PC-3 (cell line): Measurements from ENCODE around the gene RPGRIP1. TPM values are rescaled to one million over a fixed set of nuclear protein-coding genes. Genes with fewer than 3 reads are reported as not detected.

ENCODE experiments used
- ATAC-seq: fragments of 200-7000 bp; cut with Tn5 transposase; 2 replicates; pipeline ENCODE4 v1.9.1; 2020; ENCODE audit warnings: mild to moderate bottlenecking, moderate library complexity
- BruUV-seq: library from RNA; stranded (reverse); fragments of 400-500 nt; replicated peaks from 2 replicates; lab custom pipeline; 2021; lab: Mats Ljungman, UMichigan
- CTCF ChIA-PET: fragments of 300-600 bp; sonication (Branson Sonifier 250); formaldehyde crosslinking; loops from one replicate; lab custom pipeline; 2022; ENCODE audit warnings: antibody characterized with exemption; lab: Charles Lee
- POLR2A ChIA-PET: fragments of 300-600 bp; sonication (Branson Sonifier 250); formaldehyde crosslinking; loops from one replicate; lab custom pipeline; 2022; ENCODE audit warnings: antibody characterized with exemption; ENCODE audit not compliant: unreplicated experiment; lab: Charles Lee
- DNase-seq: peaks from one replicate; pipeline ENCODE4 v3.0.0-alpha.2; 2015
- H2AFZ ChIP-seq: fragments of 300-600 bp; sonication (generic); 2 replicates; pipeline ENCODE4 v1.6.0; 2016; ENCODE audit warnings: antibody characterized with exemption, low read length
- H3F3A ChIP-seq: fragments of 300-600 bp; sonication (generic); one replicate; pipeline ENCODE4 v1.6.0; 2017; ENCODE audit warnings: antibody characterized with exemption, low read length, control low read depth, mild to moderate bottlenecking; ENCODE audit not compliant: unreplicated experiment
- H3K27ac ChIP-seq: fragments of 300-600 bp; sonication (generic); 2 replicates; pipeline ENCODE4 v1.5.1; 2016; ENCODE audit warnings: mild to moderate bottlenecking, low read length
- H3K27me3 ChIP-seq: fragments of 300-600 bp; sonication (generic); 2 replicates; pipeline ENCODE4 v1.6.1; 2016; ENCODE audit warnings: low read length, mixed read lengths
- H3K36me3 ChIP-seq: fragments of 300-600 bp; sonication (generic); 2 replicates; pipeline ENCODE4 v1.6.1; 2016; ENCODE audit warnings: low read depth, mixed run types, low read length, mixed read lengths
- H3K4me1 ChIP-seq: fragments of 300-600 bp; sonication (generic); 2 replicates; pipeline ENCODE4 v1.5.1; 2016; ENCODE audit warnings: low read length; ENCODE audit not compliant: insufficient read depth
- H3K4me2 ChIP-seq: fragments of 300-600 bp; sonication (generic); 2 replicates; pipeline ENCODE4 v1.6.0; 2016; ENCODE audit warnings: low read length
- H3K4me3 ChIP-seq: fragments of 300-600 bp; sonication (generic); 2 replicates; pipeline ENCODE4 v1.5.1; 2016; ENCODE audit warnings: mild to moderate bottlenecking, low read length, mixed read lengths
- H3K79me2 ChIP-seq: fragments of 300-600 bp; sonication (generic); 2 replicates; pipeline ENCODE4 v1.6.1; 2017; ENCODE audit warnings: low read length, mixed read lengths
- H3K9ac ChIP-seq: fragments of 300-600 bp; sonication (generic); 2 replicates; pipeline ENCODE4 v1.6.0; 2016; ENCODE audit warnings: mild to moderate bottlenecking, low read length
- H3K9me2 ChIP-seq: fragments of 300-600 bp; sonication (generic); replicated peaks from 2 replicates; pipeline ENCODE4 v1.6.1; 2016; ENCODE audit warnings: mixed run types, low read length, mixed read lengths
- H3K9me3 ChIP-seq: fragments of 300-600 bp; sonication (generic); 2 replicates; pipeline ENCODE4 v1.6.1; 2016; ENCODE audit warnings: low read length, mixed read lengths
- H4K20me1 ChIP-seq: fragments of 300-600 bp; sonication (generic); 2 replicates; pipeline ENCODE4 v1.6.1; 2016; ENCODE audit warnings: low read length, mixed read lengths
- EZH2 ChIP-seq: fragments of 300-600 bp; sonication (generic); IDR thresholded peaks from one replicate; pipeline ENCODE4 v1.6.1; 2017; ENCODE audit warnings: antibody characterized with exemption, mild to moderate bottlenecking, low read length; ENCODE audit not compliant: unreplicated experiment
- EZH2phosphoT487 ChIP-seq: fragments of 300-600 bp; sonication (generic); IDR thresholded peaks from 2 replicates; pipeline ENCODE4 v1.6.1; 2018; ENCODE audit warnings: mild to moderate bottlenecking, antibody characterized with exemption, low read length, borderline replicate concordance
- intact Hi-C: fragments of 100-400 bp; cut with micrococcal nuclease; formaldehyde crosslinking; loops from 2 replicates; pipeline ENCODE4 v1.9.0; 2023
- total RNA-seq: library from RNA; depleted of rRNA; stranded (reverse); fragments of >200 nt; gene quantifications from 2 replicates; pipeline ENCODE4 v1.2.3, GENCODE V29; 2014
- TF ChIP-seq, protein P1 (sequence below): fragments of 300-600 bp; sonication (generic); conservative IDR thresholded peaks from 2 replicates; pipeline ENCODE4 v1.5.1; 2017; ENCODE audit warnings: antibody characterized with exemption, low read depth, mild to moderate bottlenecking, low read length

RPGRIP1 gene
- total RNA-seq, 1 experiment from 2014 or later = 0.33 TPM

DNA sequence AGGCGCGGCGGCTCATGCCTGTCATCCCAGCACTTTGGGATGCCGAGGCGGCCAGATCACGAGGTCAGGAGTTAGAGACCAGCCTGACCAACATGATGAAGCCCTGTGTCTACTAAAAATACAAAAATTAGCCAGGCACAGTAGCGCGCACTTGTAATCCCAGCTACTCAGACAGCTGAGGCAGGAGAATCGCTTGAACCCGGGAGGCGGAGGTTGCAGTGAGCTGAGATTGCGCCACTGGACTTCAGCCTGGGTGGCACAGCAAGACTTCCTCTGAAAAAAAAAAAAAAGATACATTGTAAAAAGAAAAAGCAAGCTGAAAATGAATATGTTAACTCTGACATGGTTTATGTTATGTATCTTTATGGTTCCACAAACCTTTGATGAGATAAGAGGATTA is 33.6 kb downstream of the RPGRIP1 start:
- Histone ChIP-seq H3F3A (no peaks in the 10 kb centered on the region), H3K4me1 (peaks cover 9% of the 10 kb centered on the region), H3K4me3 (no peak overlapping the region), H3K9ac (no peak overlapping the region), H3K4me2 (no peak overlapping the region), H3K27me3 (peaks cover 9% of the 10 kb centered on the region; the same call in 1 of the 2 replicates), H3K9me3 (no peaks in the 10 kb centered on the region), H3K27ac (no peak overlapping the region), H2AFZ (no peak overlapping the region), H3K79me2 (no peaks in the 10 kb centered on the region), H4K20me1 (no peaks in the 10 kb centered on the region), H3K36me3 (no peaks in the 10 kb centered on the region), H3K9me2 (no peaks in the 10 kb centered on the region)
- POLR2A ChIA-PET = interaction anchor here (0.6 kb wide), 1 partner anchor 1795 kb away, joined by 3 read pairs; no protein-coding TSS in a partner anchor
- no peak for ATAC-seq
- DNase-seq = no peak
- TF ChIP-seq, protein P1, sequence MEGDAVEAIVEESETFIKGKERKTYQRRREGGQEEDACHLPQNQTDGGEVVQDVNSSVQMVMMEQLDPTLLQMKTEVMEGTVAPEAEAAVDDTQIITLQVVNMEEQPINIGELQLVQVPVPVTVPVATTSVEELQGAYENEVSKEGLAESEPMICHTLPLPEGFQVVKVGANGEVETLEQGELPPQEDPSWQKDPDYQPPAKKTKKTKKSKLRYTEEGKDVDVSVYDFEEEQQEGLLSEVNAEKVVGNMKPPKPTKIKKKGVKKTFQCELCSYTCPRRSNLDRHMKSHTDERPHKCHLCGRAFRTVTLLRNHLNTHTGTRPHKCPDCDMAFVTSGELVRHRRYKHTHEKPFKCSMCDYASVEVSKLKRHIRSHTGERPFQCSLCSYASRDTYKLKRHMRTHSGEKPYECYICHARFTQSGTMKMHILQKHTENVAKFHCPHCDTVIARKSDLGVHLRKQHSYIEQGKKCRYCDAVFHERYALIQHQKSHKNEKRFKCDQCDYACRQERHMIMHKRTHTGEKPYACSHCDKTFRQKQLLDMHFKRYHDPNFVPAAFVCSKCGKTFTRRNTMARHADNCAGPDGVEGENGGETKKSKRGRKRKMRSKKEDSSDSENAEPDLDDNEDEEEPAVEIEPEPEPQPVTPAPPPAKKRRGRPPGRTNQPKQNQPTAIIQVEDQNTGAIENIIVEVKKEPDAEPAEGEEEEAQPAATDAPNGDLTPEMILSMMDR = no peak
- no peak for TF ChIP-seq EZH2phosphoT487
- no peak for TF ChIP-seq EZH2
- CTCF ChIA-PET = no interaction called here
- no TSS peak for BruUV-seq
- intact Hi-C loops = no loop called here

DNA sequence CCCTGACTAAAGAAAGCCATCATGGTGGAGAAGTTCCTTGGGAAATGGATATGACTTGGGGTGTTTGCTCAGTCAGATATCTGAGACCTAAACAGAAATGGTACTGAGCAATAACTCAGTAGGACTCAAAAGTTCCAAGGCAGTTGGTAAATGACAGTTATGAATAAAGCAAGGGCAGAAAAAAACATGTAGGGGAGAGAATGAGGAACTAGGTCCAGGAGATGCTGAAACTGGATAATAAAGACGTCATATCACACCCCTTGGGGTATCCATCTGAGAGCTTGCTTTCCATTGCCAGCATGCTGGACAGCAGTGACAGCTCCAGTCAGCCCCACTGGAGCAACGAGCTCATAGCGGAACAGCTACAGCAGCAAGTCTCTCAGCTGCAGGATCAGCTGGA is 37.5 kb downstream of the RPGRIP1 start:
- BruUV-seq = no TSS peak
- TF ChIP-seq EZH2phosphoT487 (no peak), EZH2 (no peak)
- TF ChIP-seq, protein P1 = no peak
- CTCF ChIA-PET = no interaction called here
- no peak overlapping the region for H3K9ac ChIP-seq
- no peak overlapping the region for H3K4me3 ChIP-seq
- H3K27ac ChIP-seq = no peak overlapping the region
- H3K4me1 ChIP-seq = no peaks in the 10 kb centered on the region
- POLR2A ChIA-PET = no interaction called here
- no peaks in the 10 kb centered on the region for H3F3A ChIP-seq
- no peaks in the 10 kb centered on the region for H3K79me2 ChIP-seq
- DNase-seq (no peak), ATAC-seq (no peak)
- H3K36me3 ChIP-seq = no peaks in the 10 kb centered on the region
- no peaks in the 10 kb centered on the region for H3K9me2 ChIP-seq
- intact Hi-C loops = no loop called here
- no peaks in the 10 kb centered on the region for H3K9me3 ChIP-seq
- no peak overlapping the region for H2AFZ ChIP-seq
- no peaks in the 10 kb centered on the region for H4K20me1 ChIP-seq
- no peak overlapping the region for H3K4me2 ChIP-seq
- peaks cover 16% of the 10 kb centered on the region for H3K27me3 ChIP-seq

DNA sequence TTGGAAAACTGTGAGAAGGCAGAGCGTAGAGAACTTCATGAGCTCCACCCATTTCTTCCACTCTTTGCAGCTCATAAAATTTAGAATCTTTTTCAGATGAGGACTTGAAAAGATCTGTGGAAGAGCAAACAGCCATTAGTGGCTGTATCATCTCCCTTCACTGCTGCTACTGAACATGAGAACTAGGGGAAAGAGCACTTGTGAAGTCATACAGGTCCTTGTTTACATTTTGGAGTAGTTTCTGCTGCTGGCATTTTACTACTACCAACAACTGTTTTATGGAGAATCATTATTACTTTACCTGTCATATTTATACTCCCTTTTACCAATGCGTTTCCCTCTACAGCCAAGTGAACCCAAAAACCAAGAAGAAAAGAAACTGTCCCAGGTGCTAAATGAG is 41.0 kb downstream of the RPGRIP1 start:
- no peaks in the 10 kb centered on the region for H3K36me3 ChIP-seq
- H3F3A ChIP-seq = no peaks in the 10 kb centered on the region
- no peak overlapping the region for H3K9ac ChIP-seq
- no peaks in the 10 kb centered on the region for H3K9me2 ChIP-seq
- no peak for TF ChIP-seq EZH2
- no peak for TF ChIP-seq EZH2phosphoT487
- no peak overlapping the region for H3K27ac ChIP-seq
- ATAC-seq = peak; percentile 48
- H2AFZ ChIP-seq = no peak overlapping the region
- no peaks in the 10 kb centered on the region for H3K9me3 ChIP-seq
- peaks cover 41% of the 10 kb centered on the region for H3K27me3 ChIP-seq
- H4K20me1 ChIP-seq = no peaks in the 10 kb centered on the region
- H3K4me1 ChIP-seq = no peaks in the 10 kb centered on the region
- no TSS peak for BruUV-seq
- intact Hi-C loops = no loop called here
- ChIA-PET POLR2A (no interaction called here), CTCF (interaction anchor here (0.6 kb wide), 1 partner anchor 14 kb away, joined by 3 read pairs; no protein-coding TSS in a partner anchor)
- H3K4me3 ChIP-seq = no peak overlapping the region
- peak; percentile 16 for DNase-seq
- H3K79me2 ChIP-seq = no peaks in the 10 kb centered on the region
- no peak overlapping the region for H3K4me2 ChIP-seq
